HG02763 (cell line): ENCODE data around the gene HSPB9.
A peak's percentile ranks its signal among the peaks of the same experiment; 100 is the strongest.

Experiments
- ATAC-seq: cut with Tn5 transposase; IDR thresholded peaks from one replicate; pipeline ENCODE4 v1.9.1; 2021; ENCODE audit warnings: mild to moderate bottlenecking, moderate library complexity; ENCODE audit not compliant: unreplicated experiment

Gene HSPB9

DNA sequence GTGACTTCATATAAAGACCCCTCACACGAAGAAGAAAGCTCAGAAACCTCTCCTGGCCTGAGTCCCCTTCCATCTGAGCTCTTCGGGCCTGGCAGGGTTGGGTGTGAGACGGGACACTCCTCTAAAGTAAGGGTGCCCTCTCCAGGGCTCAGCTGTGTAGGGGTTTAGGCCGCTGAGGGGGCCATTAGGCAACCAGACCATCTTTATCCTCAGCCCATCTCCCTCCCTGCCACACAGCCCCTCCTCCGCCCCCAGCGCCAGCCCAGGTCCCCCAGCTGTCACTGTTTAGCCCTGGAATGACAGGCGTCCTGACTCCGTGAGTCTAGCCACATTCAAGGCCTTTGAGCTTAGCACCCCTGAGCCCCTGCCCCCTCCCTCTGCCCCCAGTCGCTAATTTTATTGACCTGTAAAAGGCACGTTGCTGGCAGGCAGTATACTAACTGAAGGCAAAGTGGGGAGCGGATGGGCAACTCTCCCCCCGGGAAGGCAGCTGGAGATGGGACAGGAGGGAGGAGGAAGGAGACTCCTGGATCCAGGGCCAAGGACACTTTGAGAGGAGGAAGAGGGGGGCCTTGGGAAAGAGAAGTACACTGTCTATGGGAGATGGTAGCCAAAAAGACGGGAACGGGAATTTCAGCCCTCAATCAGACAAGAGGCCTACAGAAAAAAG, 23.7 kb upstream of the HSPB9 start:
- ATAC-seq, result no peak

DNA sequence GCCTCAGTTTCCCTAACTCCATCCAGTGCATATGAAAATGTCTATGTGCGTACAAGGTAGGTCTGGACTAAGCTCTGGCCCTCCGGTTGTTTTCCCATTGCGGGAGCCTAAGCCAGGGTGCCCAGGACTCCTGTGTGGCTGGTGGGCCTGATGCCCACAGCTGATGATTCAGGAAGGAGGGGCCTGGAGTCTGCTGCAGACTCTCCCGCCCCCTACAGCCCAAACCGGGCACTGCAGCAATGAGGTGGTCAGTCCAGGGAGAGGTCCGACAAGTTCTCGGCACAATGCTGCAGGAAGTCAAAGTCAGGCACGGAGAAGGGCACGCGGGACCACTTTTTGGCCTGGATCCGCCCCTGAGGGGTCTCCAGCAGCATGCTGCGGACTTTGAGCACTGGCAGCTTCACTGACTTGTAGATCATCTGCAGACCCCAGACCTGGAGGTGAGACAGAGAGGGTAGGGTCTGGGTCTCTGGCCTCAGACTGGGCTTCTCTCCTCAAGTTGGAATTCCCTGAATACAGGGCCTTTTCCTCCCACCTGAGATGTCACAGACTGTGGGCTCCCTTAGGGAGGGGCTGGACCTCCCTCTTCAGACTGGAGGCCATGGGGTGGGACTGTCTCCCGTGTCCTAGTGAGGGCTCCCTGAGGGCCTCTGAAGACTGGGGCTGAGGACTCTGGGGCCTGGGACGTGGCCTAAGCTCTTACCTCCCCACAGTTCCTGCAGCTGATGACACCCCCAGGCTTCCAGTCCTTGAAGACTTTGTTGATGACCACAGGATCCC, 20.9 kb upstream of the HSPB9 start:
- ATAC-seq, result no peak

DNA sequence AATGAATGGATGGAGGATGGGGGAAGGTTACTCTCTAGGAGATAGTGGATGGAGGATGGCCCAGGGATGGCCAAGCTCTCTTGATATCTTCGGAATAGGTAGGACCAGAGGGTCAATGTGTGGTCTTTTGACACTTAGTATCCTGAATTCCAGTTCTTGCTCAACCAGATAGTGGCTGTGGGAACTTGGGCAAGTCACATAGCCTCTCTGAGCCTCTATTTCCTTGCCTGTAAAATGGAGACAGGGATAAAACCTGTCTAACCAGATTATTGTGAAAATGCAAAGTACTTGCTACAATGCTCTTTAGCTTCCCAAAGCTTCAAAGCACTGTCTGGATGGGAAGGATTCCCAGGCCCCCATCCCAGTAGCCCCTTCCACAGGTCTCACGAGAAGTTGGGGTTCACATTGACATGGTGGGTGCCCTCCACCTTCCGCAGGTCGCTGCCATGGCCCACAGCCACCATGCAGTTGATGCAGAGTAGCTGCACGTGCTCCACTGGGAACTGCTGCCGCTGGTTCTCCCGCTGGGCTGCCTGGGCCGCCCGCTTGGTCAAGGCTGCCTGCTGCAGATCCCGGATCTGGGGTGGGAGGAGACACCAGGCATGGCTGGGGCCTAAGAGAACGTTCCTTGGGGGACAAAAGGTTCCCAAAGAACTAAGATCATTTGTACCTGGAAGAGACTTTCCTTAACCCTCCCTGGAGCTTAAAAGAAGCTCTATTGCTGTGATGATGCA, 19.2 kb upstream of the HSPB9 start:
- ATAC-seq, result no peak

DNA sequence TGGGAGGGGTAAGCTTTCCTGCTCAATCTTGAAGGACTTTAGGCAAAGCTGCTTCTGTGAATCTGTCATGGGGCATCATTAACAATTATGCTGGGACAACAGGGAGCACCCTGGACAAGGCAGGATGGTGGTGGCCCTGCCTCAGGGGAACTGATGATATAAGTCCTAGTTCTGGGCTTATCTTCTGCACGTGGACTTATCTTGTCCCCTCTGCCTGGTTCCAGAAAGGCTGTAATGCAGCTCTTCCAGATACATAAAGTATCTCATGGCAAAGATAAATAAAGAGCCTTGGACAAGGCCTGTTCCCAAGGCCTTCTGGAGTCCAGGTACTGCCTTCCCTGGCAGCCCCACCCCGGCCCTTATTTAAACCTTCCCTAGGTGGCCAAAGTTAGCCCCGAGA, 18.3 kb upstream of the HSPB9 start:
- no peak for ATAC-seq

DNA sequence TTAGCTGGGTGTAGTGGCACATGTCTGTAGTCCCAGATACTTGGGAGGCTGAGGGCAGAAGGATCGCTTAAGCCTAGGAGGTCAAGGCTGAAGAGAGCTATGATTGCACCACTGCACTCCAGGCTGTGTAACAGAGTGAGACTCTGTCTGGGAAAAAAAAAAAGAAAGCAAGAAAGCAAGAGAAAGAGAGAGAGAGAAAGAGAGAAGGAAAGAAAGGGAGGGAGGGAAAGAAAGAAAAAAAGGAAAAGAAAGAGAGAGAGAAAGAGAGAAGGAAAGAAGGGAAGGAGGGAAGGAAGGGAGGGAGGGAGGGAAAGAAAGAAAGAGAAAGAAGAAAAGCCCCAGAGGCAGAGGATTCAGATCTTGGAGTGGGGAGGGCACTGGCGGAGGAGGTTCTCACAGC, 16.6 kb upstream of the HSPB9 start:
- no peak for ATAC-seq

DNA sequence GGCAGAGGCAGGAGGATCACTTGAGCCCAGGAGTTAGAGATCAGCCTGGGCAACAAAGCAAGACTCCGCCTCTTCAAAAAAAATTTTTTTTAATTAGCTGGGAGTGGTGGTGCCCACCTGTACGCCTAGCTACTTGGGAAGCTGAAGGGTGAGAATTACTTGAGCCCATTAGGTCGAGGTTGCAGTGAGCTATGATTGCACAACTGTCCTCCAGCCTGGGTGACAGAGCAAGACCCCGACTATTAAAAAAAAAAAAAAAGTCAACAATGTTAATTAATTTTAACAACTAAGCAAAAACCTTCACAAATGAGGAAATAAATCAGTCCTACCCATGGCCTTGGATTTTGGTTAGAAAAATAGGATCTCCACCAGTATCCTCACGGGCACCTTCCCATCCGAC, 15.5 kb upstream of the HSPB9 start:
- no peak for ATAC-seq

DNA sequence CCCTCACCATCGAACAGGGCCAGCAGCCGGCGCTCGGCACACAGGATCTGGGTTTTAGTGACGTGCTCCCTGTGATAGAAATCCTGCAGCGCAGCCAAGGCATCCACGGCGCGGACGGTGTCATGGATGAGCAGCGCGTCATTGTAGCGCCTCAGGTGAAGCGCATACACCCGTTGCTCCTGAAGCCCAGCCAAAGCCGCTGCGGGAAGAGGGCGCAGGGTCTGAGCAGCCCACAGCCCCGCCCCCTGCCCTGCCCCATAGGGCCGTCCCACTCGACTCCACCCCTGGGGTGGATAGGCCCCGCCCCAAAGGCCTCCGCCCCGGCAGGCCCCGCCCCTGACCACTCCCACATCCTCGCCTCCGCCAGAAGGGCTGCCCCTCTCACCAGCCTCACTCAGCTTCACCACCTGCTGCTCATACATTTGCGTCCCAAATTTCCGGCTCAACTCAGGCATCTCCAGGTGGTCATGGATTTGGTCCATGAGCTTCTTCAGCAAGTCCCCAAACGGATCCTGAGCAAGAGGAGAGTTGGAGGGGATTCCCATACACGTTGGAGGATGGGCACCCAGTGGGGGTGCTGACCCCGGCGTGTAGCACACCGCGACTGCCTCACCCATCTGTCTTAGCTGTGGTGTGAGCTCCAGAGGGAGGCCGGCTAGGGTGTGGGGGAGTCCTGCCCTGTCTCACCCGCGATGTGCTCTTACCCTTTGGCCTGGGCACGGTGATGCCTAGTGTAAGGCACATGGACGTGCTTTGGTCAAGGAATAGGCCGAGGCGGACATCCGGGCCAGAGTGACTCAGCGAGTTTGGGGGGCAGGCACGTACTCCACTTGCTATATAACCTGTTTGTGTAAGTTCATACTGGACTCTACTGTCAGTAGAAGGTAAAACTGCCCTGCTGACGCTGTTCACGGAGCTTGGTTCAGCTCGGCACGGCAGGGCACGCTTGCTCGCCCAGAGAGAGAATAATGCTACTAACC, 14.7 kb upstream of the HSPB9 start:
- ATAC-seq, result peak; percentile 59

DNA sequence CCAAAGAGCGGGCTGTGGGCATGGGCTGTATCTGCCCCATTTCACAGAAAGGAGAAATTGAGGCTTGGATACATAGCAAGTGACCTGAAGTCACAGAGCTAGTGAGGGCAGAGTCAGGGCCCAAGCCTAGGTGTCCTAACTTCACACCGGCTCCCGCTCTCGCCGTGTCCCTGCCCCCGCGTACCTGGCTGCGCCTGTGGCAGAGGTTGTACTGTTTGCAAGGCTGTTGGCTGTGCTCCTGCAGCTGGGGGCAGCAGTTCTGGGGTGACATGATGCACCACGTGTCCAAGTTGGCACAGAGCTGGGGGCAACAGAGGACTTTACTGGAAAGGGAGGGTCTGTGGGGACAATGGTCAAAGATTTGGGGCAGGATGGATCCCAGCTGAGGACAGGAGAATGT, 13.5 kb upstream of the HSPB9 start:
- ATAC-seq, result no peak

DNA sequence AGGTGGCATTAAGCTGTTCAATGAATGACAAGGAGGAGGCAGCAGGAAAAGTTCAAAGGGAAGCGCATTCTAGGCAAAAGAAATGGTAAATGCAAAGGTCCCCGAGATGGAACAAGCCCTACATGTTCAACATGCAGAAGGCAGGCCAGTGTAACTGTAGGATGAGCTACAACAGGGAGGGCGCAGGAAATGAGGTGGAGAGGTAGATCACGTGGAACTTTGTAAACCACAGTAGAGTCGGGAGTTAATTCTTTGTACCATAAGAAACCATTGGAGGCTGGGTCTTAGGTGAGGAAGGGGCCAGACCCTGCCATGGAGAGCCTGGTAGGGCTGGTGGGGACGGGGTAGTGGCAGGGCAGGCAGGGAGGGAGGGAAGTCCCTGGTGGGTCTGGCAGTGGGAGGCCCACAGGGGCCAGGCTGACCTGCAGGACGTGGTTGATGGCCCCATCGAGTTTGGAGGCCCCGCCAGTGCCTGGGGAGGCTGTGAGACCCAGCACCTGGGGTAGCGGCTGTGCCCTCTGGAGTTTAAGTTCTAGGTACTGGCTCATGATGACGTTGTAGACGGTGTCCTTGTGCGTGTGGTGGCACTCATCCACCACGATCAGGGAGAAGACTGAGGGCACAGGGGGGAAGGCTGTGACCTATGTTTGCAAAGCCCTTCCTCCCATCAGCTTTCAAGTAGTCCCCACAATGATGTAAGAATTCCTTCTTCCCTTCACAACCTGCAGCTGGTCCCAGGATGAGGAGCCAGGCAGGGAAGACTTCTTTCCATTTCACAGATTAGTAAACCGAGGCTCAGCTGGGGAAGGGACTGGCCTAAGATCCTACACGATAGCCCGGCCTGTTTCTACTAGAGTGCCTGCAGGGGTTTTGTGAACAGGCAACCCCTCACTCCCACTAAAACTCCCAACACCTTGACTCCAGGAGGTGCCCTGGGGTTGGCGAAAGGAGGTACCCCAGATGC, 12.0 kb upstream of the HSPB9 start:
- ATAC-seq, result no peak

DNA sequence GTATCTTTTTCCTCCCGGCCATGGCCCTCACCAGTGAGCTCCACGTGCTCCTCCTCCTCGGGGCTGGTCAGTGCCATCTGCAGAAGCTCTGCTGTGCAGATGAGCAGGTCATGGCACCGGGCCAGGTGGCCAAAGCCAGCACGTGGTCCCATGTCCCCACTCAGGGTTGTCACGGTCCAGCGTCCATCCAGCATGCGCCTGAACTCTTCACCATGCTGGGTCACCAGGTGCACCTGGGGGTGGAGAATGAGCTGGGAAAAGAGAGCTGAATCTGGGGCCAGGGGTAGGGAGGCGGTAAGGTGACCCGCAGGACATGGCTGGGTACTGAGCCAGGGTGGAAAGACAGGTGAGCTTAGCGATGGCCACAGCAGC, 11.4 kb upstream of the HSPB9 start:
- ATAC-seq, result no peak

DNA sequence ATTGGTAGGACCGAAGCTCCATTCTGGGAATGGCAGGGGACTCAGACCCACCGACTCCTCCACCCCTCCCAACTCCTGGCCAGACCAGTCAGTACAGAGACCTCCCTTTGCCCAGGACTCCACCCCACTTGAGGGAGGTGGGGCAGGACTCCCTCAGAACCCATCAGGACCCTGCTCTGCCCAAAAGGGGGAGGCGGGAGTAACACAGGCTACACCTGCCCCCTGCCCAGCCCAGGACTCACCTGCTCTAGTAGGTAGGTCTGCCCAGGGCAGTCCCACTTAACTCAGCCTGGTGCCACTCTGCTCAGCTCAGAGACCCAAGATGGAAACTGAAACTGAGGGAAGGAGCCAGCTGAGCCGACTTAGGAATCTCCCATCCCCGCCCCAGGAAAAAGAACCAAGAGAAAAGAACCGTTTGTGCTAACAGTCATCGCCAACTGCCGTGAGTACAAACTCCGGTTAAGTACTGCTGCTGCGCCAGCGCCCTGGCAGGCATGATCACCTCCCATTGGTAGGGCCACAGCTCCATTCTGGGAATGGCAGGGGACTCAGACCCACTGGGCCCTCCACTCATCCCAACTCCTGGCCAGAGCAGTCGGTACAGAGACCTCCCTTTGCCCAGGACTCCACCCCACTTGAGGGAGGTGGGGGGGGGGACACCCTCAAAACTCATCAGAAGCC, 10.6 kb upstream of the HSPB9 start:
- peak; percentile 4 for ATAC-seq

DNA sequence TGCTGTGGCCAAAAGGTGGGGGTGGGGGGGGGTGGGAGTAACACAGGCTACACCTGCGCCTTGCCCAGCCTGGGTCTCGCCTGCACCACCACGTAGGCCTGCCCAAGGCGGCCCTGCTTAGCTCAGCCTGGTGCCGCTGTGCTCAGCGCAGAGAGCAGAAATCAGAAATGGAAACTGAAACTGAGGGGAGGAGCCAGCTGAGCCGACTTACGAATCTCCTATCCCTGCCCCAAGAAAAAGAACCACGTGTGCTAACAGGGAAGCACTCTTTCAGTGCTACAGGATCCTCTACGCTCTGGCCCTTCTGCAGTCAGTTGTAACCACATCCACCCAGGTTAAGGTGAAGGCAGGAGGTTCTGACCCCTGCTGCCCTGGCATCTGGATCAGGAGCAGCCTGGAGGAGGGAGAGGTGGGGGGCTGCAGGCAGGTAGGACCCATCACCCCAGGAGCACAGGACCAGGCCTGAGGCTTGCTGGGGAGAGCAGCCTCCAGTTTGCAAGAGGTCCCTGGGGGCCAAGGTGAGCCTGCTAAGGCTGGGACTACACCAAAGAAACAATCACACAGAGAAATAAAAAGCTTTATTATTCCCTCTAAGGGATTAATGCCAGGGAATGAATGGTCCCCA, 9.9 kb upstream of the HSPB9 start, which contains the start of gene DHX58:
TSS of gene DHX58 (minus strand) at position 163 of the 625 bp plus-strand sequence. CDS start 822 bp downstream, outside the sequence.
- ATAC-seq, result peak; percentile 53

DNA sequence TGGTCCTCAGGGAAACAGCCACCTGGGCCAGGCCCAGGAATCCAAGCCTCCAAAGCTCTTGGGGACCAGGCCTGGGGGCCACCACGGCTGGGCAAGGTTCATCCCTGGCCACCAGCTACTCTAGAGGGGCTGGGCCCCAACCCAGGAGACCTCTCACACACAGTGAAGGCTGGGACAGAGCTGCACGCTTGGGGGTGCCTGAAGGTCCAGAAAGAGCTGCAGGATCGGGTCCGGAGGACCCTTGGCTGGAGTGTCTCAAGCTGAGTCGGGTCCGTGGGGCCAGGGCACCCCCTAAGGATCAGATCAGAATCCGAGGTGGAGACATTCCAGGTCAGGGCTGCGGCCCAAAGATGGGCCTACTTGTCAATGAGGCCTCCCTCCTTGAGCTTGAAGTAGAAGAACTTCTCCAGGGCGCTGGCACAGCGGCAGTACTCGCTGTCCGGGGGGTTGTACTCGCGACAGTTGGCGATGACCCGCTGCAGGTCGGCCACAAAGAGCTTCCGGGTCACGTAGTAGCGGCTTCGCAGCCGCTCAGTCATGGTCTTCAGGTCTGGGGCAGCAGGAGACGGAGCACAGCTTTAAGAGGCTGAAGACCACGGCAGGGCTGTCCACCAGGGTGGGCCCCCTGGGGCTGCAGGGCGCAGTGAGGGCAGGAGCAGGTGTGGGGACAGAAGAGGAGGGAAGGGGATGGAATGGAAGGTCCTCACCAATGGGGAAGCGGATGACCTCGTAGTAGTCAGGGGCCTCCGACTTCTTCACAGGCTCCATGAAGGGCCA, 9.1 kb upstream of the HSPB9 start:
- ATAC-seq, result no peak

DNA sequence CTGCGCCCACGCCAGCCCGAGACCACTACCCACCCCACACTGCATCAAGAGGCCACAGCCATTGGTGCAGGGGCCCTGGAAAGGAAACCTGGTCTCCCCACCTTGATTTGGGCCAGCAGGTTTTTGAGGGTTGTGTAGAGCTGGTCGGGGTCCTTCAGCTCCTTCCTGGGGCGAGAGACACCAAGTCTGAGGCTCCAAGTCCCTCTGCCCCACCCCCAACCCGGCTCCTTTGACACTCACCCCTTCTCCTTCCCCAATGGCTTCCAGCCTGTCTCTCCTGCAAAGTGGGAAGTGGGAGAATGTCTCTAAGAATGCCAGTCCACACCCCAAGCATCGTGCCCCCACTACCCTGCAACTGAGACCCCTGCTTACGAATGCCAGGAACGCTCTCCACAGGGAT, 8.5 kb upstream of the HSPB9 start:
- no peak for ATAC-seq

DNA sequence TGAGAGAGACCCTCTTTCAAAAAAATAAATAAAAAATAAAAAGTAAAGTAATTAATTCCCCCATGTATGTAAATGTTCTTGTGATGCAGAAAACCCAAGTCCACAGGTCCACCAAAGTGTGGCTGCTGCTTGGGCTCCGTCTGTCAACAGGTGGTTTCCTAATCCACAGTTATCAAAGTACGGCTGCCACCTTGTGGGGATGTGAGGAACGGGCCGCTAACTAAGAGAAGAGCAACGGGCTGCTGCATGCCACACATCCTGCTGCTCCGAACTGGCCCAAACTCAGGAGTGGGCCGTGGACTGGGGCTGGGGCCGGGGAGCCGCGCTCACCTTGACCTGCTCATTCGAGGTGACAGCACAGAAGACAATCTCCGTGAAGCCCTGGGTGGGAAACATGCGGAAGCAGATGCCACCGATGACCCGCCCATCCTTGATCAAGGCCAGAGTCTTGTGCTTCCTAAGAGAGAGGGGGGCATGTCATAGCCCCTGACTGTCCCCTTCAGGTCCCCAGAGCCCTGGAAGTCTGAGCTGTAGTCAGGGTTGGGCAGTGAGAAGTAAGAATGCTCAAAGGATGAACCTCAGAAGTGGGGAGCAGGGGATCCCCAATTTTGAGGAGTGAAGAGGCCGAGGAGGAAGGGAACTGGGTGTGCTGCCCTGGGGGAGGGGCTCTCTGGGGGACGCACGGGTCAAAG, 5.8 kb upstream of the HSPB9 start:
- no peak for ATAC-seq

DNA sequence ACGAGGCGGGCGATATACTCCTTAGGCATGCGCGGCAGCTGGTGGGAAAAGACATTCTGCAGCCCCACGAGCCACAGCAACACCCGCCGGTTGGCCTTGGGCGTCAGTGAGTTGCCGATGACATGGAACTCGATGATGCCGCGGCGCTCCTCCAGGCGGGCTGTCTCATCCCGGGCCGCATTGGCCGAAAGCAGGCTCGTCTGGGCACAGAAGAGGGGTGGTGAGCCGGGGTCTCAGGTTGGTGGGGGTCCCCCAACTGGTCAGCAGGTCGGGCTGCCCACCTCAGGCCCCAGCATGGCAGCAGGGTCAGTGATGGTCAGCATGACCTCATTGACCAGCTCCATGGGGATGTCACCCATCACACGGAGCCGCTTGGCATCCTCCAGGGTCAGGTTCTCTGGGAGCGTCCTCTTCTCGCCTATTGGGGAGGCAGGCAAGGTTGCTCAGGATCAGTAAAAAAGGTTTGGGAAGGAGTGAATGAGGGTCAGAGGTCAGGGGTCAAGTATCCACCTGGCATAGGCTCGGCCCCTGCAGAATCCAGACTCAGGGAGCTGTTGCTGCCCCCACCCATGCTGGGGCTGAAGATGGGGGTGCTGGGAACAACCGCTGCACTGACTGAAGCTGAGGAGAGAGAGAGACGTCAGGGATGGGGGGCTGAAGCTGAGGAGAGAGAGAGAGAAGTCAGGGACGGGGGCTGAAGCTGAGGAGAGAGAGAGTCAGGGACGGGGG, 5.0 kb upstream of the HSPB9 start:
- no peak for ATAC-seq

DNA sequence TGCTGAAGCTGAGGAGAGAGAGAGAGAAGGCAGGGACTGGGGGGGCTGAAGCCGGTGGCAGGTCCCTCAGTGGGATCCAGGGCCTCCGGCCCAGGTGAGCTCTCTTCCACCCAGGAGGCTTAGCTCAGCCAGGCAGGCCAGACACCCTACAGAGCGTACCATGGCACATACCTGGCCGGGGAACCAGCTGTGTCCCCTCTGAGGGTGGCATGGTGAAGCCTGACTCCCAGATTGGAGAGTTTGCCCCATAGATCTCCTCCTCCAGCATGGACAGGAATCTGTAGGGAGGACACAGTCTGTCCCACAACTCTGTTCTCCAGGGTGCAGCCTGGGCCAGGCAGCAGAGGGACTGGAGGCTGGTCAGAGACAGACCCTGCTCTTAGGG, 4.5 kb upstream of the HSPB9 start:
- no peak for ATAC-seq
